GM12878 (cell line): ENCODE measurements around the gene GMCL1. TPM values are rescaled to one million over a fixed set of nuclear protein-coding genes. Genes with fewer than 3 reads are reported as not detected.

Source experiments
- ATAC-seq: fragments of 200-7000 bp; cut with Tn5 transposase; 3 replicates; pipeline ENCODE4 v1.9.1; 2020; ENCODE audit warnings: mild to moderate bottlenecking, moderate library complexity
- BruUV-seq: library from RNA; stranded (reverse); fragments of 400-500 nt; replicated peaks from 2 replicates; lab custom pipeline; 2021; lab: Mats Ljungman, UMichigan
- CTCF ChIA-PET: fragments of 300-600 bp; sonication (Branson Sonifier 250); formaldehyde crosslinking; extraction: SDS; loops from one replicate; lab custom pipeline; 2021; ENCODE audit warnings: inconsistent platforms; lab: Yijun Ruan, JAX
- POLR2A ChIA-PET: fragments of 350-600 bp; formaldehyde crosslinking; extraction: SDS; loops from one replicate; lab custom pipeline; 2021; ENCODE audit warnings: inconsistent platforms; lab: Charles Lee
- RAD21 ChIA-PET: fragments of 300-600 bp; sonication (Branson Sonifier 250); formaldehyde crosslinking; loops from one replicate; lab custom pipeline; 2023; ENCODE audit warnings: antibody characterized with exemption; ENCODE audit not compliant: unreplicated experiment; lab: Charles Lee
- SMC1A ChIA-PET: fragments of 300-600 bp; sonication (Branson Sonifier 250); formaldehyde crosslinking; loops from one replicate; lab custom pipeline; 2023; ENCODE audit not compliant: unreplicated experiment, uncharacterized antibody; lab: Charles Lee
- DNase-seq: peaks from one replicate; pipeline ENCODE4 v3.0.0-alpha.2; 2011; ENCODE audit warnings: low read depth, low spot score
- FAIRE-seq: peaks from 3 replicates; lab custom pipeline; 2011; peaks lifted over from hg19 to GRCh38; lab: Jason Lieb, UNC
- H2AFZ ChIP-seq: 2 replicates; pipeline ENCODE4 v1.6.0; 2011; ENCODE audit warnings: low read depth, low read length, control low read depth; ENCODE audit not compliant: control insufficient read depth
- H3K27ac ChIP-seq: 2 replicates; pipeline ENCODE4 v1.5.1; 2011; ENCODE audit warnings: control low read depth; ENCODE audit not compliant: control insufficient read depth, insufficient read depth
- H3K27me3 ChIP-seq, 2 experiments: replicated peaks in 1 of 2; 2 replicates each; pipeline versions ENCODE4 v1.6.0 to v1.6.1; 2011; ENCODE audit warnings: low read length in 1 of 2; ENCODE audit not compliant: control insufficient read depth in 2 of 2, insufficient read depth in 2 of 2
- H3K36me3 ChIP-seq, 2 experiments: 2 replicates each; pipeline ENCODE4 v1.5.1; 2011; ENCODE audit warnings: low read length in 1 of 2; ENCODE audit not compliant: control insufficient read depth in 2 of 2, insufficient read depth in 2 of 2
- H3K4me1 ChIP-seq: 2 replicates; pipeline ENCODE4 v1.6.1; 2011; ENCODE audit warnings: mild to moderate bottlenecking, low read length, moderate library complexity, mixed read lengths; ENCODE audit not compliant: control insufficient read depth, insufficient read depth
- H3K4me2 ChIP-seq: 2 replicates; pipeline ENCODE4 v1.6.0; 2011; ENCODE audit warnings: control low read depth; ENCODE audit not compliant: control insufficient read depth, insufficient read depth
- H3K4me3 ChIP-seq: fragments of 200-600 bp; sonication (generic); 2 replicates; pipeline ENCODE4 v1.5.1; 2016
- H3K79me2 ChIP-seq: 2 replicates; pipeline ENCODE4 v1.6.0; 2011; ENCODE audit warnings: low read length; ENCODE audit not compliant: control insufficient read depth, insufficient read depth
- H3K9ac ChIP-seq: 2 replicates; pipeline ENCODE4 v1.8.0; 2011; ENCODE audit warnings: low read length, control low read depth, mixed read lengths; ENCODE audit not compliant: control insufficient read depth, insufficient read depth
- H3K9me3 ChIP-seq: replicated peaks from 3 replicates; pipeline ENCODE4 v1.5.1; 2011; ENCODE audit warnings: mild to moderate bottlenecking, low read length; ENCODE audit not compliant: control insufficient read depth, insufficient read depth
- H4K20me1 ChIP-seq: 2 replicates; pipeline ENCODE4 v1.6.0; 2011; ENCODE audit not compliant: control insufficient read depth, insufficient read depth
- GATAD2B ChIP-seq: fragments of 450-650 bp; conservative IDR thresholded peaks from 2 replicates; pipeline ENCODE4 v1.6.1; 2017; ENCODE audit warnings: low read depth, mild to moderate bottlenecking, moderate library complexity
- IRF5 ChIP-seq: fragments of 450-650 bp; IDR thresholded peaks from 2 replicates; pipeline ENCODE4 v1.6.1; 2017; ENCODE audit warnings: borderline replicate concordance
- JUNB ChIP-seq: IDR thresholded peaks from 2 replicates; pipeline ENCODE4 v1.6.1; 2016; ENCODE audit warnings: antibody characterized with exemption, mild to moderate bottlenecking
- MTA2 ChIP-seq: fragments of 450-650 bp; IDR thresholded peaks from 2 replicates; pipeline ENCODE4 v1.6.1; 2016; ENCODE audit warnings: low read depth, mild to moderate bottlenecking, moderate library complexity
- PKNOX1 ChIP-seq: fragments of 450-650 bp; IDR thresholded peaks from 2 replicates; pipeline ENCODE4 v1.6.1; 2016; ENCODE audit warnings: mild to moderate bottlenecking
- POU2F2 ChIP-seq: IDR thresholded peaks from 3 replicates; pipeline ENCODE4 v1.6.1; 2011; ENCODE audit warnings: low read depth, mild to moderate bottlenecking, low read length, borderline replicate concordance
- RUNX3 ChIP-seq: IDR thresholded peaks from 2 replicates; pipeline ENCODE4 v1.6.1; 2012; ENCODE audit warnings: low read length, inconsistent platforms
- SIN3A ChIP-seq: IDR thresholded peaks from 2 replicates; pipeline ENCODE4 v1.6.1; 2012; ENCODE audit warnings: low read depth, low read length, improper control_type of control experiment
- USF1 ChIP-seq: IDR thresholded peaks from 2 replicates; pipeline ENCODE4 v1.6.1; 2011; ENCODE audit warnings: borderline replicate concordance, low read depth, mild to moderate bottlenecking, moderate library complexity, mixed read lengths, low read length; ENCODE audit not compliant: insufficient read depth; ENCODE audit errors: extremely low read length
- ZNF24 ChIP-seq: fragments of 450-650 bp; IDR thresholded peaks from 2 replicates; pipeline ENCODE4 v1.6.1; 2017; ENCODE audit warnings: antibody characterized with exemption, mild to moderate bottlenecking
- WGBS: methylation state at CpG from one replicate; pipeline ENCODE4 v1.1.6; 2016; ENCODE audit warnings: low lambda C conversion rate; ENCODE audit not compliant: insufficient replicate concordance, insufficient coverage; ENCODE audit errors: missing lambda C conversion rate; 5-methylcytosine and 5-hydroxymethylcytosine counted together
- in situ Hi-C: fragments of 300-500 bp; cut with MboI; formaldehyde crosslinking; loops from 9 replicates; pipeline ENCODE4 v1.14.3; 2018; ENCODE audit warnings: mixed read lengths
- intact Hi-C: fragments of 100-400 bp; cut with micrococcal nuclease; formaldehyde crosslinking; loops from one replicate; pipeline ENCODE4 v1.14.2; 2022; ENCODE audit not compliant: unreplicated experiment
- polyA plus RNA-seq, 11 experiments: library from polyadenylated mRNA; depleted of rRNA in 4 of 11; unstranded in 6 of 11; stranded (reverse) in 5 of 11; fragments of >200 nt; fragmentation: Nextera tagmentation in 4 of 11; fragmentation: Illumina TruSeq in 1 of 11; extraction: Ambion mirVana in 4 of 11; extraction: Trizol in 1 of 11; gene quantifications; 1 replicate in 1 of 11; 2 replicates in 10 of 11; pipeline versions ENCODE4 v1.2.1 to v1.2.3, GENCODE V29; 2011 to 2016; ENCODE audit warnings: inconsistent platforms in 2 of 11, missing spikeins in 2 of 11, low read depth in 1 of 11
- total RNA-seq, 4 experiments: library from RNA; depleted of rRNA in 3 of 4; stranded (reverse); fragments of >200 nt in 3 of 4; fragmentation: Illumina TruSeq in 1 of 4; extraction: Trizol in 1 of 4; gene quantifications; 2 replicates each; pipeline versions ENCODE4 v1.2.1 to v1.2.3, GENCODE V29; 2013 to 2021

Gene GMCL1
- total and polyA plus RNA-seq, 10 of the 15 experiments (the other 5 are each of a cell fraction or from before 2014, with no cell fraction given) = 3.7 to 21.4 (median 12.3) TPM

- peak; percentile 68 for ATAC-seq
- H3K27me3 ChIP-seq = no peaks in the 10 kb centered on the region
- peak; percentile 87 for FAIRE-seq
- no peak overlapping the region for H3K27ac ChIP-seq
- ChIA-PET RAD21 (interaction anchor here (1.2 to 2.2 kb wide), 3 partner anchors 103 to 113 kb away, joined by 3 to 23 read pairs (median 5); no protein-coding TSS in a partner anchor), CTCF (interaction anchor here (1.0 to 3.9 kb wide), 5 partner anchors 13 to 113 kb away, joined by 3 to 32 read pairs (median 3); no protein-coding TSS in a partner anchor), SMC1A (interaction anchor here (0.6 to 3.8 kb wide), 11 partner anchors 8 to 297 kb away, joined by 3 to 31 read pairs (median 4); no protein-coding TSS in a partner anchor), POLR2A (interaction anchor here (1.4 kb wide), 1 partner anchor 93 kb away, joined by 3 read pairs; no protein-coding TSS in a partner anchor)
- H3K4me2 ChIP-seq = peak overlapping the region; percentile 78; the same call in 1 of the 2 replicates
- peaks cover 9% of the 10 kb centered on the region for H3K4me1 ChIP-seq
- in situ Hi-C loops (no loop called here), intact Hi-C loops (no loop called here)
- H3K36me3 ChIP-seq = peaks cover 0 to 12% of the 10 kb centered on the region in 2 experiments; a peak in 2 of 4 replicates
- no peak overlapping the region for H2AFZ ChIP-seq
- DNase-seq = no peak
- peaks cover 44% of the 10 kb centered on the region for H3K79me2 ChIP-seq
- H3K9me3 ChIP-seq = no peaks in the 10 kb centered on the region
- WGBS = 20% methylated on average over 2 of the region's 2 CpGs
- H3K9ac ChIP-seq = no peak overlapping the region
- H4K20me1 ChIP-seq = no peaks in the 10 kb centered on the region
- no TSS peak for BruUV-seq
- H3K4me3 ChIP-seq = 0 out of 2 replicates have a peak overlapping the region, but pooled peaks have one; percentile 25
- TF ChIP-seq POU2F2 = no peak
- TF ChIP-seq JUNB = peak; percentile 62
- TF ChIP-seq ZNF24 = no peak
- peak; percentile 49; the same call in 1 of the 2 replicates for TF ChIP-seq RUNX3
Measured at GRCh38 chr2:69837533-69837932, 8.1 kb downstream of the GMCL1 start.

- POLR2A ChIA-PET = no interaction called here
- CTCF ChIA-PET = no interaction called here
- TF ChIP-seq USF1 (no peak), PKNOX1 (no peak), SIN3A (no peak), IRF5 (no peak), GATAD2B (no peak), MTA2 (no peak)
Measured at GRCh38 chr2:69843993-69844392, 14.5 kb downstream of the GMCL1 start.

More at GRCh38 chr2:69843993-69844392, 14.5 kb downstream of the GMCL1 start:
- Histone ChIP-seq H3K27me3 (no peaks in the 10 kb centered on the region), H3K36me3 (peaks cover 2 to 28% of the 10 kb centered on the region in 2 experiments), H4K20me1 (no peaks in the 10 kb centered on the region), H3K4me3 (no peak overlapping the region), H3K9me3 (no peaks in the 10 kb centered on the region), H3K4me1 (no peaks in the 10 kb centered on the region), H3K79me2 (no peaks in the 10 kb centered on the region), H3K27ac (no peak overlapping the region), H3K9ac (no peak overlapping the region), H3K4me2 (no peak overlapping the region), H2AFZ (no peak overlapping the region)
- FAIRE-seq (no peak), DNase-seq (no peak), ATAC-seq (no peak)
- in situ Hi-C loops (no loop called here), intact Hi-C loops (no loop called here)
- BruUV-seq = no TSS peak
- RAD21 ChIA-PET = no interaction called here
- SMC1A ChIA-PET = interaction anchor here (1.6 kb wide), 1 partner anchor 119 kb away, joined by 3 read pairs; no protein-coding TSS in a partner anchor
